GM23248 (cell line): ENCODE measurements around the gene FMO5. TPM values are rescaled to one million over a fixed set of nuclear protein-coding genes. Genes with fewer than 3 reads are reported as not detected.

ENCODE experiments used
- DNase-seq: peaks from one replicate; pipeline ENCODE4 v3.0.0-alpha.2; 2015
- H2AFZ ChIP-seq: fragments of 200-600 bp; sonication (generic); 2 replicates; pipeline ENCODE4 v1.6.1; 2016; ENCODE audit warnings: antibody characterized with exemption
- H3F3A ChIP-seq: fragments of 200-600 bp; sonication (generic); 2 replicates; pipeline ENCODE4 v1.6.1; 2016; ENCODE audit warnings: mild to moderate bottlenecking, antibody characterized with exemption, mixed run types; ENCODE audit not compliant: insufficient read depth
- H3K27ac ChIP-seq: fragments of 200-600 bp; sonication (generic); 2 replicates; pipeline ENCODE4 v1.5.1; 2016; ENCODE audit warnings: mild to moderate bottlenecking
- H3K27me3 ChIP-seq: fragments of 200-600 bp; sonication (generic); replicated peaks from 2 replicates; pipeline ENCODE4 v1.6.1; 2016; ENCODE audit warnings: mild to moderate bottlenecking; ENCODE audit not compliant: insufficient read depth
- H3K36me3 ChIP-seq: fragments of 200-600 bp; sonication (generic); 2 replicates; pipeline ENCODE4 v1.6.1; 2016; ENCODE audit warnings: low read depth, mild to moderate bottlenecking
- H3K4me1 ChIP-seq: fragments of 200-600 bp; sonication (generic); 2 replicates; pipeline ENCODE4 v1.6.1; 2016; ENCODE audit warnings: mild to moderate bottlenecking; ENCODE audit not compliant: insufficient read depth
- H3K4me2 ChIP-seq: fragments of 200-600 bp; sonication (generic); one replicate; pipeline ENCODE4 v1.6.1; 2016; ENCODE audit warnings: mild to moderate bottlenecking; ENCODE audit not compliant: unreplicated experiment
- H3K4me3 ChIP-seq: fragments of 200-600 bp; sonication (generic); 2 replicates; pipeline ENCODE4 v1.5.1; 2016; ENCODE audit warnings: mild to moderate bottlenecking
- H3K79me2 ChIP-seq: fragments of 200-600 bp; sonication (generic); 2 replicates; pipeline ENCODE4 v1.6.1; 2016; ENCODE audit warnings: mild to moderate bottlenecking; ENCODE audit not compliant: insufficient read depth
- H3K9ac ChIP-seq: fragments of 200-600 bp; sonication (generic); 2 replicates; pipeline ENCODE4 v1.6.1; 2016; ENCODE audit warnings: mild to moderate bottlenecking
- H3K9me2 ChIP-seq: fragments of 200-600 bp; sonication (generic); 2 replicates; pipeline ENCODE4 v1.6.1; 2016; ENCODE audit warnings: mixed run types, mild to moderate bottlenecking, moderate library complexity; ENCODE audit not compliant: insufficient read depth
- H3K9me3 ChIP-seq: fragments of 200-600 bp; sonication (generic); one replicate; pipeline ENCODE4 v1.6.1; 2017; ENCODE audit warnings: low read depth
- H4K20me1 ChIP-seq: fragments of 200-600 bp; sonication (generic); 2 replicates; pipeline ENCODE4 v1.6.0; 2016; ENCODE audit not compliant: insufficient read depth
- EZH2 ChIP-seq: fragments of 200-600 bp; sonication (generic); IDR thresholded peaks from 2 replicates; pipeline ENCODE4 v1.6.1; 2018; ENCODE audit warnings: antibody characterized with exemption, mild to moderate bottlenecking; ENCODE audit not compliant: insufficient read depth, poor library complexity, severe bottlenecking
- EZH2phosphoT487 ChIP-seq: fragments of 200-600 bp; sonication (generic); IDR thresholded peaks from 2 replicates; pipeline ENCODE4 v1.6.1; 2018; ENCODE audit warnings: antibody characterized with exemption, moderate library complexity, mild to moderate bottlenecking, low read depth; ENCODE audit not compliant: insufficient read depth
- WGBS, 2 experiments: methylation state at CpG; one replicate each; pipeline ENCODE4 v1.1.6; 2015 to 2017; ENCODE audit warnings: low lambda C conversion rate in 2 of 2, low coverage in 1 of 2; ENCODE audit errors: missing lambda C conversion rate in 2 of 2; 5-methylcytosine and 5-hydroxymethylcytosine counted together
- in situ Hi-C: fragments of 300-500 bp; cut with MboI; formaldehyde crosslinking; loops from 2 replicates; pipeline ENCODE4 v1.15.0; 2020
- polyA plus RNA-seq: library from polyadenylated mRNA; unstranded; fragments of >200 nt; fragmentation: Nextera tagmentation; extraction: Ambion mirVana; gene quantifications from 2 replicates; pipeline ENCODE4 v1.2.1, GENCODE V29; 2016
- total RNA-seq: library from RNA; depleted of rRNA; stranded (reverse); fragments of >200 nt; shearing (Covaris generic); gene quantifications from 2 replicates; pipeline ENCODE4 v1.2.3, GENCODE V29; 2014; rRNA removed

Gene FMO5
- total and polyA plus RNA-seq, 2 experiments from 2014 or later = 1.2 to 4.9 TPM

GRCh38 chr1:147152772-147153171 is 72.4 kb downstream of the FMO5 start:
- Histone ChIP-seq H3K4me2 (no peak overlapping the region), H3K9me3 (no peaks in the 10 kb centered on the region), H3K4me3 (no peak overlapping the region), H4K20me1 (no peaks in the 10 kb centered on the region), H3K79me2 (no peaks in the 10 kb centered on the region), H3K4me1 (0 out of 2 replicates have a peak, but pooled peaks cover 4% of the 10 kb centered on the region), H3K9me2 (no peaks in the 10 kb centered on the region), H3F3A (no peaks in the 10 kb centered on the region; the same call in 1 of the 2 replicates), H2AFZ (no peak overlapping the region), H3K27ac (no peak overlapping the region), H3K9ac (no peak overlapping the region), H3K36me3 (peaks cover 28% of the 10 kb centered on the region), H3K27me3 (no peaks in the 10 kb centered on the region)
- 70% methylated on average over 3 of the region's 3 CpGs for WGBS, 2 experiments
- in situ Hi-C loops = no loop called here
- no peak for DNase-seq
- TF ChIP-seq EZH2phosphoT487 = no peak
- no peak for TF ChIP-seq EZH2

DNA sequence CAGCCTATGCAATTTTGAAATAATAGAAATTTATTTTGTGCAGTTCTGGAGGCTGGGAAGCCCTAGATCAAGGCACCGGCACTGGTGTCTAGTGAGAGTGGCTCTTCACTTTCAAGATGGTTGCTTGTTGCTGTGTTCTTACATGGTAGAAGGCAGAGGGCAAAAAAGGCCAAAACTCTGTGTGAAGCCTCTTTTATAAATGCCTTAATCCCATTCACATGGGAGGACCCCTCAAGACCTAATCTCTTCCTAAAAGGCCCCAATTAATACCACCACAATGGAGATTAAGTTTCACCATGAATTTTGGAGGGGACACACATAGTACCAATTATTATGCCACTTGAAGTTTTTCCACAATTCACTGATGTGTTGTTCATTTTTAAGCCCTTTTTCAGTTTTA is 73.9 kb downstream of the FMO5 start:
- H3F3A ChIP-seq = no peaks in the 10 kb centered on the region
- H3K9me3 ChIP-seq = no peaks in the 10 kb centered on the region
- H3K4me2 ChIP-seq = no peak overlapping the region
- H3K9me2 ChIP-seq = no peaks in the 10 kb centered on the region
- no peaks in the 10 kb centered on the region for H3K4me1 ChIP-seq
- peaks cover 14% of the 10 kb centered on the region; the same call in 1 of the 2 replicates for H3K36me3 ChIP-seq
- 100% methylated on average over 1 of the region's 1 CpG for WGBS, 2 experiments
- no peak overlapping the region for H3K9ac ChIP-seq
- no peaks in the 10 kb centered on the region for H3K27me3 ChIP-seq
- no peak overlapping the region for H3K27ac ChIP-seq
- H3K4me3 ChIP-seq = no peak overlapping the region
- in situ Hi-C loops = no loop called here
- DNase-seq = no peak
- no peaks in the 10 kb centered on the region for H3K79me2 ChIP-seq
- TF ChIP-seq EZH2 = no peak
- H2AFZ ChIP-seq = no peak overlapping the region
- H4K20me1 ChIP-seq = no peaks in the 10 kb centered on the region

GRCh38 chr1:147142886-147143285 is 82.3 kb downstream of the FMO5 start:
- no peak overlapping the region for H3K27ac ChIP-seq
- no peak overlapping the region for H2AFZ ChIP-seq
- H4K20me1 ChIP-seq = no peaks in the 10 kb centered on the region
- H3K4me3 ChIP-seq = no peak overlapping the region
- no peaks in the 10 kb centered on the region for H3K79me2 ChIP-seq
- no peak for DNase-seq
- no peak overlapping the region for H3K4me2 ChIP-seq
- in situ Hi-C loops = no loop called here
- WGBS, 2 experiments = 91 to 92% methylated on average over 2 of the region's 2 CpGs
- H3K9me3 ChIP-seq = no peaks in the 10 kb centered on the region
- H3K27me3 ChIP-seq = no peaks in the 10 kb centered on the region
- H3K36me3 ChIP-seq = no peaks in the 10 kb centered on the region
- H3K9ac ChIP-seq = no peak overlapping the region
- no peaks in the 10 kb centered on the region for H3F3A ChIP-seq
- H3K4me1 ChIP-seq = no peaks in the 10 kb centered on the region
- H3K9me2 ChIP-seq = no peaks in the 10 kb centered on the region
- TF ChIP-seq EZH2 = no peak
- TF ChIP-seq EZH2phosphoT487 = no peak

Other genes with a start within 250 kb of the FMO5 start
- gene PRKAB2, start 52.9 kb downstream of the FMO5 start, total RNA-seq = 24.6 and 42.2 TPM in 2 replicates
- gene PRKAB2, start 52.9 kb downstream of the FMO5 start, polyA plus RNA-seq = 18.0 and 18.2 TPM in 2 replicates
- 34.7 and 40.5 TPM in 2 replicates for gene CHD1L, start 17.3 kb upstream of the FMO5 start, total RNA-seq
- 39.3 and 39.8 TPM in 2 replicates for gene CHD1L, start 17.3 kb upstream of the FMO5 start, polyA plus RNA-seq